HepG2 (cell line): ENCODE data around the gene NTN5.

Experiments
- ARID2 ChIP-seq: sonication (generic); formaldehyde crosslinking; IDR thresholded peaks from 2 replicates; pipeline ENCODE4 v1.8.1; 2022; ENCODE audit warnings: mild to moderate bottlenecking, missing genetic modification reagents, borderline replicate concordance
- ATF7-NPFF ChIP-seq: sonication (generic); formaldehyde crosslinking; IDR thresholded peaks from 2 replicates; pipeline ENCODE4 v1.8.1; 2023; ENCODE audit warnings: mild to moderate bottlenecking, low read depth, missing genetic modification reagents, moderate library complexity
- CBFB ChIP-seq: sonication (generic); formaldehyde crosslinking; IDR thresholded peaks from 2 replicates; pipeline ENCODE4 v1.4.0; 2020; ENCODE audit warnings: missing genetic modification reagents
- CCAR2 ChIP-seq: fragments of 200-400 bp; formaldehyde crosslinking; optimal IDR thresholded peaks from 2 replicates; pipeline ENCODE3; 2018; ENCODE audit warnings: low read depth, mild to moderate bottlenecking, low read length, moderate library complexity
- CTCF ChIP-seq: sonication (generic); formaldehyde crosslinking; IDR thresholded peaks from 2 replicates; pipeline ENCODE4 v1.5.0; 2020; ENCODE audit warnings: mild to moderate bottlenecking, missing genetic modification reagents, moderate library complexity
- MED1 ChIP-seq: sonication (generic); formaldehyde crosslinking; IDR thresholded peaks from 2 replicates; pipeline ENCODE4 v1.4.0; 2020; ENCODE audit warnings: missing genetic modification reagents
- POLR2AphosphoS5 ChIP-seq: IDR thresholded peaks from 2 replicates; pipeline ENCODE4 v1.6.1; 2012; ENCODE audit warnings: low read depth, low read length
- TCF7 ChIP-seq: sonication (generic); IDR thresholded peaks from 2 replicates; pipeline ENCODE4 v1.6.1; 2016; ENCODE audit warnings: antibody characterized with exemption, low read depth

GRCh38 chr19:48713864-48714755, 41.3 kb upstream of the NTN5 start:
- TF ChIP-seq CBFB (CRISPR knock-in tag) (0 out of 2 replicates have a peak, but pooled peaks have one; percentile 54), CCAR2 (no peak), POLR2AphosphoS5 (peak; percentile 44), ATF7-NPFF (peak; percentile 65; the same call in 1 of the 2 replicates), ARID2 (CRISPR knock-in tag) (no peak), CTCF (peak; percentile 23; the same call in 1 of the 2 replicates), TCF7 (no peak), MED1 (CRISPR knock-in tag) (peak; percentile 21; the same call in 1 of the 2 replicates)
